Right forelimb (tissue), 1 donor: Measurements from ENCODE around the gene TIMM21.

Source experiments
- DNase-seq: peaks from one replicate; pipeline ENCODE4 v3.0.0-alpha.2; 2018

TIMM21 gene

GRCh38 chr18:74148543-74149070 is 284 bp downstream of the TIMM21 start:
- DNase-seq = no peak

GRCh38 chr18:74149878-74150277 is 1.6 kb downstream of the TIMM21 start:
- DNase-seq = no peak

GRCh38 chr18:74152270-74152669 is 3.9 kb downstream of the TIMM21 start:
- no peak for DNase-seq

GRCh38 chr18:74152857-74153256 is 4.5 kb downstream of the TIMM21 start:
- no peak for DNase-seq

GRCh38 chr18:74153377-74153776 is 5.1 kb downstream of the TIMM21 start:
- DNase-seq = no peak

GRCh38 chr18:74153793-74154192 is 5.5 kb downstream of the TIMM21 start:
- no peak for DNase-seq

- DNase-seq = no peak
Observed at GRCh38 chr18:74154716-74155115, 6.4 kb downstream of the TIMM21 start.

GRCh38 chr18:74155276-74155675 is 7.0 kb downstream of the TIMM21 start:
- no peak for DNase-seq

GRCh38 chr18:74163019-74163660 is 14.8 kb downstream of the TIMM21 start:
- no peak for DNase-seq

GRCh38 chr18:74166386-74166785 is 18.1 kb downstream of the TIMM21 start:
- no peak for DNase-seq

- DNase-seq = no peak
Observed at GRCh38 chr18:74171910-74172606, 23.7 kb downstream of the TIMM21 start.

GRCh38 chr18:74172697-74173433 is 24.5 kb downstream of the TIMM21 start:
- no peak for DNase-seq

GRCh38 chr18:74173434-74173750 is 25.1 kb downstream of the TIMM21 start:
- DNase-seq = no peak

- no peak for DNase-seq
Observed at GRCh38 chr18:74175658-74176057, 27.3 kb downstream of the TIMM21 start.

GRCh38 chr18:74178884-74179283 is 30.6 kb downstream of the TIMM21 start:
- DNase-seq = no peak

GRCh38 chr18:74179623-74180199 is 31.4 kb downstream of the TIMM21 start:
- DNase-seq = no peak

GRCh38 chr18:74182335-74182734 is 34.0 kb downstream of the TIMM21 start:
- DNase-seq = no peak

- no peak for DNase-seq
Observed at GRCh38 chr18:74183130-74183529, 34.8 kb downstream of the TIMM21 start.

- DNase-seq = no peak
Observed at GRCh38 chr18:74184875-74185274, 36.6 kb downstream of the TIMM21 start.

- DNase-seq = no peak
Observed at GRCh38 chr18:74185860-74186259, 37.5 kb downstream of the TIMM21 start.

- DNase-seq = no peak
Observed at GRCh38 chr18:74186661-74187060, 38.3 kb downstream of the TIMM21 start.

GRCh38 chr18:74190086-74190485 is 41.8 kb downstream of the TIMM21 start:
- no peak for DNase-seq

- no peak for DNase-seq
Observed at GRCh38 chr18:74191577-74191976, 43.3 kb downstream of the TIMM21 start.

GRCh38 chr18:74194691-74195090 is 46.4 kb downstream of the TIMM21 start:
- no peak for DNase-seq
